Measurements from ENCODE around the gene RGS10.

- TF ChIP-seq CTCF (IDR thresholded peaks at IDR 0.05; ENCODE audit: borderline replicate concordance, extremely low read depth, low read length, poor library complexity, severe bottlenecking) (peak; percentile 43), EZH2 (IDR thresholded peaks at IDR 0.05; ENCODE audit: borderline replicate concordance, low read depth, low read length, severe bottlenecking) (no peak)
These were observed 15.6 kb downstream of the RGS10 start for GRCh38 chr10:119526621-119527592.

Data from DND-41 (cell line).